Measurements from ENCODE around the gene SYTL1.

GRCh38 chr1:27302612-27303011, 39.2 kb upstream of the SYTL1 start:
- TF ChIP-seq EZH2 (IDR thresholded peaks at IDR 0.05; ENCODE audit: insufficient read depth, poor library complexity, severe bottlenecking): no peak
- TF ChIP-seq EZH2phosphoT487 (IDR thresholded peaks at IDR 0.05; ENCODE audit: insufficient read depth, low read depth): no peak

Measured in GM23248 (cell line).